ENCODE results near the gene CTBP2.

Gene CTBP2

GRCh38 chr10:125159932-125160855, at the start of gene CTBP2:
CTBP2 (minus strand) TSS chr10:125160563.
- H3K4me3 ChIP-seq (replicated peaks in 1 of 2; ENCODE audit: low read depth in 2 of 2, low read length in 2 of 2) = peak within 1 kb of the TSS; percentile 68 to 70
- no peak for TF ChIP-seq CTCF (IDR thresholded peaks at IDR 0.05; ENCODE audit: low read depth, low read length)
- DNase-seq (ENCODE audit: low read depth in 2 of 2) = peak; percentile 50 to 71

GRCh38 chr10:125209591-125210355, 49.4 kb upstream of the CTBP2 start:
- DNase-seq (ENCODE audit: low read depth in 2 of 2) = peak in 1 of 2 donors; percentile 24
- H3K4me3 ChIP-seq (replicated peaks in 1 of 2; ENCODE audit: low read depth in 2 of 2, low read length in 2 of 2) = no peak overlapping the region
- TF ChIP-seq CTCF (IDR thresholded peaks at IDR 0.05; ENCODE audit: low read depth, low read length) = no peak

- TF ChIP-seq CTCF (IDR thresholded peaks at IDR 0.05; ENCODE audit: low read depth, low read length) = no peak
- H3K4me3 ChIP-seq (replicated peaks in 1 of 2; ENCODE audit: low read depth in 2 of 2, low read length in 2 of 2) = no peak overlapping the region
- no peak for DNase-seq (ENCODE audit: low read depth in 2 of 2)
Measured at GRCh38 chr10:125208854-125209565, 48.6 kb upstream of the CTBP2 start.

GRCh38 chr10:125206623-125207022, 46.3 kb upstream of the CTBP2 start:
- no peak for DNase-seq (ENCODE audit: low read depth in 2 of 2)
- no peak for TF ChIP-seq CTCF (IDR thresholded peaks at IDR 0.05; ENCODE audit: low read depth, low read length)
- H3K4me3 ChIP-seq (replicated peaks in 1 of 2; ENCODE audit: low read depth in 2 of 2, low read length in 2 of 2) = no peak overlapping the region

- no peak for DNase-seq (ENCODE audit: low read depth in 2 of 2)
- no peak for TF ChIP-seq CTCF (IDR thresholded peaks at IDR 0.05; ENCODE audit: low read depth, low read length)
- no peak overlapping the region for H3K4me3 ChIP-seq (replicated peaks in 1 of 2; ENCODE audit: low read depth in 2 of 2, low read length in 2 of 2)
Measured at GRCh38 chr10:125205431-125205830, 45.1 kb upstream of the CTBP2 start.

- H3K4me3 ChIP-seq (replicated peaks in 1 of 2; ENCODE audit: low read depth in 2 of 2, low read length in 2 of 2) = no peak overlapping the region
- no peak for DNase-seq (ENCODE audit: low read depth in 2 of 2)
- no peak for TF ChIP-seq CTCF (IDR thresholded peaks at IDR 0.05; ENCODE audit: low read depth, low read length)
Measured at GRCh38 chr10:125204400-125204799, 44.0 kb upstream of the CTBP2 start.
